T follicular helper cell (primary cell): Measurements from ENCODE around the gene S100A3.

Source experiments
- DNase-seq: peaks from one replicate; pipeline ENCODE4 v3.0.0-alpha.2; 2020; ENCODE audit warnings: low read depth

Gene S100A3

DNA sequence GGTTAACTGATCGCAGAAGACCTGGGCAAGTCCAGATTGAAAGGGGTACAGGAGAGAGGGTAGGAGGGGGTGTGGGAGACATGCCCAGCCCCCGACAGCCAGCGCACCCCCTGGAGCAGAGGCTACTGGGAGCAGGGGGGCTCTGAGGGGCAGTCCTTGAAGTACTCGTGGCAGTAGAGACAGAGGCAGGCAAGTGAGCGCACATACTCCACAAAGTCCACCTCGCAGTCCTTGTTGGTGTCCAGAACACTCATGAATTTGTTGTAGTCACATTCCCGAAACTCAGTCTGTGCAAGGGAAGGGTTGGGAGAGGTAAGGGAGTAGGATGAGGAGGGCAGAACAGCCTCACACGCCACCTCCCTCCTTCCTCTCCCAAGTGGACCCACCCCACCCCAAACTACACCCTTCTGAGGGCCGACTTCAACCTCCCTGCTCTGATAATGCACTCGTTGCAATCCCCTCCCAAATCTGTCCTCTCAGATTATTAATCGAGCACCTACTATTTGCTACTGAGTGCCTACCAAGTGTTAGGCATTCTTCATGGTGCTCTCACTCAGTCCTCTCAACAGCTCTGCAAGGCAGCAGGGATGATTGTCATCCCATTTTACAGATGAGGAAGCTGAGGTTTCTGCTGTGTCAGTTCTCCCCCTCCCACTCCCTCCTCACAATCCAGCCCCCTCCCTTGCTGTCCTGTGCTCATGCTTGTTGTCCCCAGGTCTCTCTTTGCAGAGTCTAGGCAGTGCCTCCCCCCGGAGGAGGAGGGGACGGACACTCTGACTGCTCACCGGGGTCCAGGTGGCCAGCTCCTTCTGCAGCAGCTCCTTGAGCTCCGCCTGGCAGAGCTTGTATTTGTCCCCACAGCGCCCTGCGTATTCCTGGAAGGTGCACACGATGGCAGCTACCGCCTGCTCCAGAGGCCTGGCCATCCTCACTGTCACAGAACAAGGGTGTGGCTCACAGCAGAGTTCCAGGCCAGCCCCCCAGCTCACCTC is 1.2 kb downstream of the S100A3 start:
- DNase-seq = no peak

DNA sequence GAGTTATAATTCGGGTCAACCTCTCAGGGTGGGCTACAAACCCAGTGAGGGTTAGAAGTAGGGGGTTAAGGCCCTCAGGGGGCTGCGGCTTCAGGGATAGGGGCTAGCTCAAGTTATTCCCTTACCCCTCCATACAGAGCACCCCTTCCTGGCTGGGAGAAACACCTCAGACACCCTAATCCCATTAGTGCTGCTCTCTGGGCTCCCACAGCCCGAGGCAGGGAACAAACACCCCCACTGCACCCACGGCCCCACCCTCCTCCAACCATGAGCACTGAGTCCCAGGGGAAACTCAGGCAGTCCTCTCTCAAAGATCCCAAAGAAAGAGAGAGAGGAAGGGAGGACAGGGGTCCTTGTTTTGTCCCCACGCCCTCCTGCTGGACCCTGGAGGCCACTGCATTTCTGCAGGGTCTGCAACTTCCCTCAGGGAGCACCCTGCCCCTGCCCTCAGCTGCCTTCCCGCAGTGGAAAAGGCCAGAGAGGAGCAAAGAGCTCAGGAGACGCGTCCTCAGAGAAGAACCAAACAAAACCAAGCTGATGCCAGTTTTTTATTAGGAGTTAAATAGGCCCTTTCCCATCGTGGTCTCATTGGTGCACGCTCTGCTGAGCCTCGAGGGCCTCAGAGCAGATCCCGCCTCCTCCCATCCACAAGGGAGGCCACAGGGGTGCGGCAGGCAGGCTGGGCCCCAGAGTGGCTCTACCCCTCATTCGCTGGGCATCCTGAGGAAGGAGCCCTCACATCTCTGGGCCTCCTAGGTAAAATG is 2.1 kb downstream of the S100A3 start:
- DNase-seq = no peak

DNA sequence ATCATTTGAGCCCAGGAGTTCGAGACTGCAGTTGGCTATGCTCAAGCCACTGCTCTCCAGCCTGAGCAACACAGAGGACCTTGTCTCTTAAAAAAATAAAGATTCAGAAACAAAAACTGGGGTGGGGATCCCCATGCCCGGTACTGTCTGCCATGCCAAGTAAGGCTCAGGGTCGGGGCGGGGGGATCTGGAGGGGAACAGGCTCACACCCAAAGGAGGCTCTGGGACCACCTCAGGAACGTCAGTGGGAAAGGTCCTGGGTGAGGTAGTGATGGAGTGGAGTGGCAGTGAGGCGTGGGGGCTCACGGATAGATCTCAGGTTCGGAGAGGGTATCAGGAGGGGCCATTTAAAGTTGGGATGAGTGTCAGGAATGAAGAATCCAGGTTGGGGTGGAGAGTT is 2.7 kb downstream of the S100A3 start:
- no peak for DNase-seq

DNA sequence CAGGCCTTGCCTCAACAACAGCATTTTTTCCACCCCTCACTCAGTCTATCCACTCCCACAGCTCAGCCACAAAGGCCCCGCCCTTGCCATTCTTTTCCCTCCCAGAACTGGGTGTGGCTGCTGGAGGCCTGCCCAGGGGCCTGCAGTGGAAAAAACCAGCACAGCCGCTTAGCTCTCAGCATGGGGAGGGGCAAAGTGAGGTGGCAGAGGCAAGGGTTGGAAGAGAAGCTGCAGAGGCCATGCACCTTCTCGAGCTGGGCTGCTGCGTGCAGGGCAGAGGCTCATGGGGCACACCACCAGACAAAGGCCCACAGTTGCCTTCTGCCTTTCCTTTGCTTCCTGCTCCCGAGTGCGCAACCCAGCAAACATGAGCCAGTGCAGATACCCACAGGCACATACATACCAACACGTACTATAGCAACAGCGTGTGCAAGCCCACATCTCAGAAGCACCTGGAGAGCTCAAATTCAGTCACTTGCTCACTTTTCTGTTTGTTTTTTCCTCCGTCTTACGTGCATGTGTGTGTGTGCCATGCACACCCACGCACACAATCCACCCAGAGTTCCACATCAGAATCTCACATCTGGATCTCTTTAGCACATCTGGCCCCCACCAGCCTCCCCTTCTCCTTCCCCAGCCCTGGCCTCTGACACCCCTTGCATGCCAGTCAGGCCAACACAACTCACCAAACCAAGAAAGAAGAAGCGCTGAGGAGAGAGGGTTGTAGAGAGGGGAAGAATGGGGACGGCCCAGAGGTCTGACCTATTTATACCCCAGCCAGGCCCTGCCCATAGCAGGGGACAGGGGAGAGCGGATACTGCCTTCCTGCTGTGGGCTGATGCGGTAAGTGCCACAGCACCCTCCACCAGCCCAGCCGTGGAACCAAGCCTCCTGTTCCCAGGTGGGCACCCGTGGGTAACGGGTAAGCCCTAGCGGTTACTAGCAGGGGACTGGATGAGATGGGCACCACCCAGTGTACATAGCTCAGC is 3.7 kb downstream of the S100A3 start, which contains the start of gene S100A4:
Gene S100A4 (minus strand): TSS at position 740 of the 989 bp plus-strand sequence. CDS start 1,012 bp downstream, outside the sequence.
- peak; percentile 70 for DNase-seq

DNA sequence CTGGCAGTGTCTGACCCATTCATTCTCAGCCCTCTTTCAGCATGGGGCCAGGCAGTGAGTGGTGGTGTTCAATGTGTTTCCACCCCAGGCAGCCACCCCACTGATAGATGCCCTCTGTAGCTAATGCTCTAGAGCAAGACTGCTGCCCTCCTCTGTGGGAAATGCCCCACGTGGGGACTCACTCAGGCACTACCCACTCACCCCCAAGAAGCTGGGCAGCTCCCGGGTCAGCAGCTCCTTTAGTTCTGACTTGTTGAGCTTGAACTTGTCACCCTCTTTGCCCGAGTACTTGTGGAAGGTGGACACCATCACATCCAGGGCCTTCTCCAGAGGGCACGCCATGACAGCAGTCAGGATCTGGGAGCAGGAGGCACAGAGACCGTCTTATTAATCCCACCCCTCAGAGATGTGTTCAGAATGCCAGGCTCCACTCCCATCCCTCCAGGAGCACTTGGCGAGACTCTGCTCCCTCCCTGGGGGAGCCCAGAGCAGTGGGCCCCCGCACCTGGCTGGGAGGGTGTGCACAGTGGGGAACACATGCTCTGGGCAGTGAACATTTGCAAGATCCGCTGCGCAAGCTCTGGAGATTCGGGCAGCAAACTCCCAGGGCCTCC is 4.5 kb downstream of the S100A3 start:
- DNase-seq = no peak

DNA sequence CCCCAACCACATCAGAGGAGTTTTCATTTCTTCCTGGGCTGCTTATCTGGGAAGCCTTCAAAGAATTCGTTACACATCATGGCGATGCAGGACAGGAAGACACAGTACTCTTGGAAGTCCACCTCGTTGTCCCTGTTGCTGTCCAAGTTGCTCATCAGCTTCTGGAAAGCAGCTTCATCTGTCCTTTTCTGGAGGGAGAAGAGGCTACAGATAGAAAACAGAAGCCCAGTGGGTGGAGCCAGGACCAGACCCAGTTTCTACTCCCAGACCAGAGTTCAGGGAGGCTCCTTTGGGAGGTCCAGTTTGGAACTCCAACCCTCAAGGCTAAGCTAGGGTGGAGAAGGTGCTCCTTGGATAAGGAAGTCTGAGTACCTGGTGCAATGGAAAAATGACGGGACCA is 5.3 kb downstream of the S100A3 start:
- no peak for DNase-seq

DNA sequence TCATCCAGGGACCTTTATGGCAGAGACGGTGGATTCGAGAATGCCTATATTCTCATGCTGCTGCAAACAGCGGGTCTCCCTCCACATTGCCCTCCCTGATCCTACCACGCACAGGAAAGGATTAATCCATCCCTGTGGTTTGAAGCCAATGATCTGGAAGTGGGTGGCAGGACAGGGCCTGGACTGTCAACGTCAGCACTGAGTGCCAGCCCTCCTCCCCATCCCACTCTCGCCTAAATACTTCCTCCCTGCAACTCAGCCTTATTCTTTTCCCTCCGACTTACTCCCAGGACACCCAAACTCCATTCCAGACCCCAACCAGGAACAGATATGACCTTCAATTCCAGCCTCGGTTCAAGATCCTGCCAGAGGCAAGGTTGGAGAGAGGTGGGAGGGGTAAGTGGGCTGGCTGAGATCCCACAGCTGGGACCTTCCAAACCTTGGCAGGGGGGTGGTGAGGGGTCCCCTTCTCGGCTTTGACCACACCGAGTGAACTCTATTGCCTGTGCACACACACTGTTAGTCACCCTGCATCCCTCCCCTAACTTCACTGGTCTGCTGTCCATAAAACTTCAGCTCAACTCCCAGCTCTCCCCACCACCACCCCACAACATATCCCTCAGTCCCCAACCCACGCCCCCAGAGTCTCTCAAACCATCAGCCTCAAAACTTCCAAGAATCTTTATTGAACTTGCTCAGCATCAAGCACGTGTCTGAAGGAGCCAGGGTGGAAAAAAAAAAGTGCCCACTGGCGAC is 5.9 kb downstream of the S100A3 start:
- DNase-seq = no peak

DNA sequence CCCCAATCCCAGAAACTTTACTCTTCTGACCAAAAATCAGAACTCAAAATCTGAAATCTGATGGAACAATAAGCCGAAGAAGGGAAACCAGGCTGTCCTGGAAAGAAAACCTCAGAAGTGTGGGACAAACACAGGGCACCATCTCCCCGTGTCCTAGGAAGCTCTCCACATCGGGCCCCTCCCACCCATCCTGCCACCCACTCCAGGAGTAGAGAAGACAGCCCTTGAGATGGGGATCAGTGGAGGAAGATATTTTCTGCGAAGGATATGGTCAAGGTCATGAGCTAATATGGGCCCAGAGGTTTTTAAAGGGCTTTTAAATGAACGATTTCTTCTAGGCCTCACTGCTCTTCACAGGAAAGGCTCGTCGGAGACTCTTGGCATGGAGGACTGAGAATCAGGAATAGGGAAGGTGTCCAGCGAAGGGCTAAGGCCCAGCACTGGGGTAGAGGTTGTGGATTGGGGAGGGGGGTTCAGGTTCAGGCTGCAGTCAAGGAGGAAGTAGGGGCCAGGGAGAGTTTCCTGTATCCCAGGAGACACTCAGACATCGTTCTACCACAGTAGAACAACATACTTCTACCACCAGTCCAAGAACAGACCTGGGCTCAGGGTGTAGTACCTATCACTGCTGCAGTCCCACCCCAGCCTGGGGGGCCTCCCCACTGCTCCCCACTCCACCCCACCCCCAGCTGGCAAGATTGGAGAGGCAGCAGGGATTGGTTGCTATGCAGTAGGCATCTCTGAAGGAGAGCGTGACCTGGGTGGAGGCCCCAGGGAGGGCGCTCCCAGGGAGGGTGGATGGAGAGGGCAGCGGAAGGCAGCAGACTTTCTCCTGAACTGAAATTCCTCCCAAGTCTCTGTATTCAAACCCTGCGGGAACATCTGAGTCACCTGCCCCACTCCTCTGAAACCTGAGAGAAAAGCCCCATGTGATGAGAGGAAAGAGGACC is 7.1 kb downstream of the S100A3 start:
- DNase-seq = no peak

DNA sequence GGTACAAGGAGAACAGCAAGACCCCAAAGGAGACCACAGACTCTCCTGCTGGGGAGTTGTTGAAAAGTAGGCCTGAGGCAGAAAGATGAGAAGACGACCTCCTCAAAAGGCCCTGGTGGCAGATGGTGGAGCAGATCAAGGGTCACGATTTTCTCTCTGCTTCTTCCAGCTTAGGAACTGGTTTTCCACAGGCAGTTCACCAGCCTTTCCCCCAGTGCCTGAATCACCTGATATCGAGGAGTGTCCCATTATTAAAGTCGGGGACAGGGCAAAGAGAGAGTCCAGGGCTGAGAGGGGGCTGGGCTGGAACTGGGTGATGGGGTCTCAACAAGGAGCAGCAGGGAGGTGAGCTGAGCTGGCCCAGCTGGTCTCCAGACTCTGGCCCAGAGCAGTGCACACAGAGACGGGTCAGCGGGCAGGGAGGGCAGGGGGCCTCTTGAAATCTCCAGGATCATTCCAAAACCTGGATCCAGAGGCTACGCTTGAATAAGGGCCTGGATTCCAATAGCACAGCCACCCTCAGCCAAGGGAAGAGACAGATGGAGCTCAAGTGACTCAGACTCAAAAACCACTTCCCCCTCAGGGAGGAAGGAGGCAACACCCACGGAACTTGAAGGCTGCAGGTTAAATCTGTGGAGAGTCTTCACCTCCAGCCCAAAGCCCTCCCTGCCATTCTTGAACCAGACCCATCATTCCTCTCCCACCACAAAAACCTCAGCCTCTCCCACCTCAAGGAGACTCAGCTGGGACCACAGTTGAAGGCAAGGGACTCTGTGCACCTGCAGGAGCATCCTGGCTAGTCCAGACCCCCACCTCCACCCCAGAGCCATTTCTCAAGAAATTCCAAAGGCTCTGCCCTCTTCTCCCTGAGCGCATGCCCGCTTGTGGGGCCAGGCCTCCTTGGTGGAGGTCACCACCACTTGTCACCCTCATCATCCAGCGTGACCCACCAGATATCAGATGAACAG is 8.4 kb downstream of the S100A3 start, which contains the start of gene S100A5:
Gene S100A5 (minus strand): TSS at position 541 of the 968 bp plus-strand sequence. CDS start 743 bp downstream, outside the sequence.
- DNase-seq = peak; percentile 13

DNA sequence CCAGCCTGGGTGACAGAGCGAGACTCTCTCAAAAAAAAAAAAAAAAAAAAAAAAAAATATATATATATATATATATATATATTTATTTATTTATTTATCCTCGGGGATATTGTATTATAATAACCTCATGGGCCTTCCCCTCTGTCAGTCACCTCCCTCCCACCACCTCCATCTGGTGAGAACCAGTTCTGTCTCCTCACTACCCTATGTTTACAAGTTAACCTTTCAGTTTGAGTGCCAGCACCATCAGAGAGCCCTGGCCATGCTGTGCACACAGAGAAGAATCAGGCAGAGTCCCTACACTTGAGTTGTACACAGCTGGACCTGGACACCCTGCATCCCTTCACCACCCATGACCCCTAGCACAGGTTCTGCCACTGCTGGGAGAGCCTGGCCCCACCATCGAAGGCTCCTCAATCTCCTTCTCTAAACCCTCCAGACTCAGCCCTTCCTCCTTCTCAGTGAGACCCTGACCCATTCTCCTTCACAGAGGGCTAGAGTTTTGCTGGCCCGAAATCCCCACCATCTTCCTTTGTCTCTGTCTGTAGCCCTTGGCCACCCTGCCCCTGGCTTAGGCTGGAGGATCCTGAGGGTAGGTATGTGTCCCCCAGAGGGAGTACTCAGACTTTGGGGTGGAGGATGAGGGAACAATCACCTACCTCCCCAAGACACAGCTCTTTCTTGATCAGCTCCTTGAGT is 9.5 kb downstream of the S100A3 start:
- DNase-seq = no peak

DNA sequence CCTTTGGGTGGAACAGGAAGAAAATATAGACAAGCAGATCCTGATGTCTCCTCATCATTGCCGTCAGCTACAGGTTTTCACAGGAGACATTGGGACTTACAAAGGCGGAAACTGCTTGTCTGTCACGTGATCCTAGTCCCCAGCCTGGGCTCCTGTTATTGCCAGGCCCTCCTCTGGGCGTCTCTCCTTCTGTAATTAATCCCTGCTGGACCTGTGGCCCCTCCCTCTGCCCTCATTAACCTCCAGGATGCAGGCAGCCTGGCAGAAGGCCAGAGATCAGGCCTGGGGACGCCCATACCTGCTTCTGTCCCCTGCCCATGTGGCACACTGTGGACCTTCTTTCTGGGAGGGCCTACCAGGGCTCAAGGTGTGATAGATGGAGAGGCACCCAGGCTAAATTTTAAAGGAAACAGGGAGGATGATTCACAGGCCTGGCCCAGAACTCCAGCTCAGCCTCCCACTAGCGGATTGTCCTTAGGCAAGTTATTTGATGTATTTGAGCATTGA is 10.7 kb downstream of the S100A3 start:
- DNase-seq = no peak

DNA sequence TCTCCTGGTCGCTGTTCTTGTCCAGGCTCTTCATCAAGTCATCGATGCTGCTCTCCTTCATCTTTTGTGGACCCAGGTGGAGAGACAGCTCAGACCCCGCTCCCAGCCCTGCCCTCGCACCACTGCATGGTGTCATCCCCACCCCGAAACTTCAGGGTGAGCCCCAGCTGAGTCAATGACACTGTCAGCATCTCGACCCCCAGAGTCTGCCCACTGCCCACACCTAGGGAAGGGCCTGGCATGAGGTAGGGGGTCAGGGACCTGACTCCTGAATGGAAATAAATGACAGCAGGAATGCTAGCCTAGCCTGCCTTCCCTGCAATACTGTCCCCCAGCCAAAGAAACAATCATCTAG is 11.7 kb downstream of the S100A3 start:
- no peak for DNase-seq

DNA sequence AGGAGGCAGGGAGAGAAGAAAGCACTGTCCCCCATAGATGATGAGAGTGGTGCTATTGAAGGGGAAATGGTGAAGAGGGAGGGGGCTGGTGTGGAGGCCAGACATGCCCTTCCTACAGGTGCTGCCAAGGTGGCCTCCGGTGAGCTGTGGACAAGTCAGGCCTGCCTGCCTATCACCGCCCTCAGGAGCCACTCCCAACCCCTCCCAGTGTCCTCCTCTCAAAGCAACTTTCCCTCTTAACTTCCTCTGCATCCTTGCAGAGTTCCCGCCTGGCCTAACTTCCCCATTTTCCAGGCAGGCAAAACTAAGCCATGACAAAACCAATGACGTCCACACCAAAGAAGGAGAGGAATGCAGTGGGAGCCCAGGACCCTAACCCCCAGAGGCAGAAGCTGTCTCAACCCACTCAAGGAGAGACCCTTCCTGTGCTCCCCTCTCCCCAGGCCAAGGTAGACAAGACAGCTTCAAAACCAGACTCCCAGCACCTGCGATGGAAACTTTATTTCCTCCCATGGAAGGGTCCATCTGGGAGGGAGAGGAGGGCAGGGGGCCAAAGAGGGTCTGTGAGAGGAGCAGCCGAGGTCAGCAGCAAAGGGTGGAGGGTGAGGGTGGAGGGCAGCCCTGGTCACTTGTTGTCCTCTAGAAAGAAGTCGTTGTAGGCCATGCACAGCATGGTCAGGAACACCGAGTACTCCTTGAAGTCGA is 12.2 kb downstream of the S100A3 start:
- DNase-seq = no peak

DNA sequence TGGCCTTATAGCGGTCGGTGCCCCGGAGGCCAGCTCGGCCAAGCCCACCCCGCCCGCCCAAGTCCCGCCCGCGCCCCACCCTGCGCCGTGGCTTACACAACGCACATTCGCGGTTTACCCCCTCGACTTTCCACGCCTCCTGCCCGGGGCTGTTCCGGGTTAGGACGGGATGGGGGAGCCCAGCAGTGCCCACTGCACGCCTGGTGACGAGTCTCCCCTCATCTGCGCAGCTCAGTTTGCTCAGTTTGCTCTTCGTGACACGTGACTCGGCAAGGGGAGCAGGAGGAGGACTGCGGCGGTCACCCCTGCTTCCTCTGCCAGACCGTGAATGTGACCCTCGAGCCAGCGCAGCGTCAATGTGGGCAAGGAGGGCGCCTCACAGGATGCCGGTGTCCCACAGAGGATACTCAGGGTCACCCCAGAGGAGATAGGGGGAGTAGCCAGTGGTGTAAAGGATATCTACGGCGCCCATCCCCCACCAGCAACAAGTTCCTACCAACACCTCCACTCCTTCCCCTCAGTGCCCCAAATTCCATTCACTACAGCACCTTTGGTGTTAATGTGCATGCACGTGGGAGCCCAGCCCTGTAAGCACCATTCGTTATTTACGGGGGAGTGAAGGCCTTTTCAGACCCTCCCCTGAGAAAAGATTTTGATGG is 12.9 kb downstream of the S100A3 start:
- DNase-seq = peak; percentile 74

DNA sequence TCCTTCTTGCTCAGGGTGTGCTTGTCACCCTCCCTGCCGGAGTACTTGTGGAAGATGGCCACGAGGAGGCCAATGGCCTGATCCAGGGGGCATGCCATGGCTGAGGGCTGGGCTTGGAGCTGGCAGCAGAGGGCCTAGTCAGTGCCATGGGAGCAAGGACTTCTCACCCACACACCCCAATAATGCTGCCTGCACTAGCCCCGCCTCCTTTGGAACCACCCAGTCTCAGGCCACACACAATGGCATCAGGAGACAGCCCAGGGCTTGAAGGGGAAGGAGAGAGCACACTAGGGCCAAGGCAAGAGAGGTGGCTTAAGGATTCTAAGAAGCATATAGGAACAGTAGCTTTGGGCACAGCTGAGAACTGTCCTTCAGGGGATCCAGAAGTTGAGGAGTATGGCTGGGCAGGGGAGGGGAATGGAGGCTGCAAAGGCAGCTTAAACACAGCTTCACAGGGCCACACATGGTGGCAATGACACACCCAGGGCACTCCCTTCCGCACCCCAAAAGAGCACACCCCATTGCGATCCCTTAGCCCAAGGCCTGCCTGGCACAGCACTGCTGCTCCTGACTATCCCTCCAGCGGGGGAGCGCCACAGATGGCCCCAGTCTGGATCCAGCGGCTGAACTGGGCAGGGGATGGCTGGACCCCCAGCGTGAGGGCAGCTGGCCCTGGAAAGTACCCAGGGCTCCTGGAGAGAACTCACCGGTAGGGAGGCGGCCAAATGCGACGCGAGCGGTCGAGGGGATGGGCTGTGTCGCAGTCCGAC is 13.6 kb downstream of the S100A3 start, which contains the start of gene S100A6:
Gene S100A6 (minus strand): TSS at position 750 of the 770 bp plus-strand sequence. CDS start 652 bp downstream, at position 98.
- DNase-seq = no peak
